ENCODE data around the gene STMND1.
"Not testable (repeated sequence)": the region's sequence is repeated elsewhere in the genome, so short reads cannot be mapped to it uniquely, and the experiment has no call there.

DNA sequence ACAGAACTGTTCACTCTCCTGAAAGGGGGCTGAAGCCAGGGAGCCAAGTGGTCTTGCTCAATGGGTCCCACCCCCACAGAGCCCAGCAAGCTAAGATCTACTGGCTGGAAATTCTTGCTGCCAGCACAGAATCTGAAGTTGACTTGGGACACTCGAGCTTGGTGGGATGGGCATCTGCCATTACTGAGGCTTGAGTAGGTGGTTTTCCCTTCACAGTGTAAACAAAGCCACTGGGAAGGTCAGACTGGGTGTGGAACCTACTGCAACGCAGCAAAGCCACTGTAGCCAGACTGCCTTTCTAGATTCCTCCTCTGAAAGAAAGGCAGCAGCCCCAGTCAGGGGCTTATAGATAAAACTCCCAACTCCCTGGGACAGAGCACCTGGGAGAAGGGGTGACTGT, 28.3 kb upstream of the STMND1 start:
- TF ChIP-seq CTCF (conservative IDR thresholded peaks at IDR 0.05 in 1 of 2, IDR thresholded peaks at IDR 0.05 in 1 of 2; ENCODE audit: extremely low read depth in 1 of 2, insufficient read depth in 1 of 2, low read depth in 1 of 2, low read length in 2 of 2); EZH2 (IDR thresholded peaks at IDR 0.05; ENCODE audit: borderline replicate concordance, low read length): not testable (repeated sequence)
